WI38 (cell line): ENCODE data around the gene SLC52A3.

Experiments used
- H3K4me3 ChIP-seq: 2 replicates; pipeline ENCODE4 v1.5.1; 2011; ENCODE audit warnings: low read depth, mild to moderate bottlenecking, control low read depth, low read length
- TF ChIP-seq, protein P1 (sequence below): IDR thresholded peaks from 2 replicates; pipeline ENCODE4 v1.5.1; 2012; ENCODE audit warnings: low read depth, mild to moderate bottlenecking, control low read depth, low read length

Gene SLC52A3

DNA sequence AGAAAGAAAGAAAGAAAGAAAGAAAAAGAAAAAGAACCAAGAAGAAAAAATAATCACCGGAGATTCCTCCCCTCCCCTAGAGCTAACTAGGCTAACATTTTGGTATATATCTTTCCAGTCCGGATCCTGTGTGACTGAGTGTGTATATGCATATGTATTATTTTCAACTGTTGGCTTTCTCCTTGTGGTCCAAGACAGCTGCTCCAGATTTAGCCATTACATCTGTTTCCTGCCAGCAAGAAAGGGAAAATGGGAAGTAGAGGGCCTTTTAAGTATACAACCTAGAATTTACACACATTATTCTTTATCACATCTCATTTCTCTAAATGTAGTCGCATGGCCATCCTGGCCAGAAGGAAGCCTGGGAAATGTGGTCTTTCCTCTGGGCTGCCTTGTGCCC, 15.2 kb downstream of the SLC52A3 start:
- TF ChIP-seq, protein P1, sequence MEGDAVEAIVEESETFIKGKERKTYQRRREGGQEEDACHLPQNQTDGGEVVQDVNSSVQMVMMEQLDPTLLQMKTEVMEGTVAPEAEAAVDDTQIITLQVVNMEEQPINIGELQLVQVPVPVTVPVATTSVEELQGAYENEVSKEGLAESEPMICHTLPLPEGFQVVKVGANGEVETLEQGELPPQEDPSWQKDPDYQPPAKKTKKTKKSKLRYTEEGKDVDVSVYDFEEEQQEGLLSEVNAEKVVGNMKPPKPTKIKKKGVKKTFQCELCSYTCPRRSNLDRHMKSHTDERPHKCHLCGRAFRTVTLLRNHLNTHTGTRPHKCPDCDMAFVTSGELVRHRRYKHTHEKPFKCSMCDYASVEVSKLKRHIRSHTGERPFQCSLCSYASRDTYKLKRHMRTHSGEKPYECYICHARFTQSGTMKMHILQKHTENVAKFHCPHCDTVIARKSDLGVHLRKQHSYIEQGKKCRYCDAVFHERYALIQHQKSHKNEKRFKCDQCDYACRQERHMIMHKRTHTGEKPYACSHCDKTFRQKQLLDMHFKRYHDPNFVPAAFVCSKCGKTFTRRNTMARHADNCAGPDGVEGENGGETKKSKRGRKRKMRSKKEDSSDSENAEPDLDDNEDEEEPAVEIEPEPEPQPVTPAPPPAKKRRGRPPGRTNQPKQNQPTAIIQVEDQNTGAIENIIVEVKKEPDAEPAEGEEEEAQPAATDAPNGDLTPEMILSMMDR: no peak

DNA sequence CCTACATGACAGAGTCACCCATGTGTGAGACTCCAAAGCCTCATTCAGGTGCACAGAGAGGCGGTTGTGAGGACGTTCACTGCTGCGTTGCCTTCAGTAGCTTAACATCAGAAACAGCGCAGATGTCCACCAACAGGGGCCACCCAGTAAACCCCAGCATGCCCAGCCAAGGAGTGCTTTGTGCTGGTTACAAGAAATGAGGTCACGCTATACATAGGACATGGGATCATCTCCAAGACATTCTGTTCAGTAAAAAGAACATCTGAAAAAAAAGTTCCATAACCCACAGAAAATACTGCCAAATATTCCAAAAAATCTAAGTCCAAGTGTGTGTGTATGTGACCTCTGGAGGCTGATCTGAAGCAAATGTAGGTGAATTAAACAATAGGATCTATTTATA, 16.0 kb downstream of the SLC52A3 start:
- H3K4me3 ChIP-seq: no peak overlapping the region
- TF ChIP-seq, protein P1: no peak

More for the DNA sequence above, 15.2 kb downstream of the SLC52A3 start:
- no peak overlapping the region for H3K4me3 ChIP-seq

DNA sequence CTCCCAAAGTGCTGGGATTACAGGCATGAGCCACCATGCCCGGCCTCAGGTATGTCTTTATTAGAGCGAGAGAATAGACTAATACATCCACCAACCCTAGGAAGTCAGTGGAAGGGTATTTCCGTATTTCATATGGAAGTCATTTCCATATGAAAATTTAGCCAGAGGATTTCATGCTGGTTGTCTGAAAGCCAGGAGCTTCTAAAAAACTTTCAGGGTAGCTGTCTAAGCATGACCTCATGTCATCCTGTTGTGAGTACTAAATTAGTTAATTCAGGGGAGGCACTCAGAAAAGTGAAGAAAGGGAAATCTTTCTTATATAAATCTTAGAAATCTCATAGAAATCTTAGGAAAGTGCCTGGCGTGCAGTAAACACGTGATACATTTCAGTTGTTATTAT, 16.5 kb downstream of the SLC52A3 start:
- TF ChIP-seq, protein P1: no peak
- H3K4me3 ChIP-seq: no peak overlapping the region

DNA sequence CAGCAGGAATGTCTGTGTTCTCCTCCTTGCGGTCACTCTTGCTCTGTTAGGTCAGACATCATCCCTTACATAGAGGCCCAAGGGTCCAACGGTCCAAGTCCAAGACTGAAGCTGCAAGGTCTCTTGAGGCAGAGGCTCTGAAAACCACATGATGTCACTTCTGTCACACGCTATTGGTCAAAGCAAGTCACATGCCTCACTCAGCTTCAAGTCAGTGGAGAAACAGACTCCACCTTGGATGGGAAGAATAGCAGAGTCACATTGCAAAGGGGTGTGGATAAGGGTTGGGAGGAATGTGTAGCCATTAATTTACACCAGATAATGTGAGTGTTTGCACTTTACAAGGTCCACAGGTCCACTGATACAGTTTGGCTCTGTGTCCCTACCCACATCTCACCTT, 17.5 kb downstream of the SLC52A3 start:
- TF ChIP-seq, protein P1: no peak

DNA sequence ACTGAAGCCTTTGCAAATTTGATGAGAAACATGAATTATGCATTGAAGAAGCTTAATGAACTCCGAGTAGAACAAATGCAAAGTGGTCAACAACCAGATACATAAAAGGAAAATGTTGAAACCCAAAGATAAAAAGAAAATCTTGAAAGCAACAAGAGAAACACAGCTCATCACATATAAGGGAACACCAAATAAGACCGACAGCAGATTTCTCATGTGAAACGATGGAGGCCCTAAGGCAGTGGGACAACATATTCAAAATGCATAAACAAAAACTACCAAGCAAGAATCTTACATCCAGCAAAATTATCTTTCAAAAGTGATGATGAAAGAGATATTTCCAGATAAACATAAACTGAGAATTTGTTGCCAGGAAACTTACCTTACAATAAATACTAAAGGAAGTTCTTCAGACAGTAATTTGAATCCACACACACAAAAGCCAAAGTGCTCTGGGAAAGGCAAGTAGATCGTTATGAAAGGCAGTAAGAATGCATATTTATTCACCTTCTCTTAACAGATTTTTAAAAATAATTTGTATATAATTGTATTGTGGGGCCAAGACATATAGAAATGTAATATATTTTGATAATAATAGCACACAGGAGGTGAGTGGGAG, 22.5 kb downstream of the SLC52A3 start:
- H3K4me3 ChIP-seq: no peak overlapping the region
- TF ChIP-seq, protein P1: no peak

More for the DNA sequence above, 17.5 kb downstream of the SLC52A3 start:
- no peak overlapping the region for H3K4me3 ChIP-seq

DNA sequence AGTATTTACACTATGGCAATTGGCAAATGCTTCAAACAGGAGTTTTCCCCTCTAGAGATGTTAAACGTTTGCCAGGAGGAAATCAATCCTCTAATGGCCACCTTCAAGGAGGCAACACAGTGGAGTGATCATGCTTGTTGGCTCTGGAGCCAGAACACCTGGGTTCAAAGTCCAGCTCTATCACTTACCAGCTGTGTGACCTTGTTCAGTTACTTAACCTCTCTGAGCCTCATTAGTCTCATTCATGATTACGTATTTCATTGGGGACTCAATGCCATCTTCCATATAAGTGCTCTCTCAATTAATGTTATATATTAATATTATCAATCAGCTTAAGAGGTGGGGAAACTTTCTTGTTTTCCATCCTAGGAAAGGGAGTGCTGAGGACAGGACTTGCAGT, 26.1 kb downstream of the SLC52A3 start:
- TF ChIP-seq, protein P1: no peak
- no peak overlapping the region for H3K4me3 ChIP-seq

DNA sequence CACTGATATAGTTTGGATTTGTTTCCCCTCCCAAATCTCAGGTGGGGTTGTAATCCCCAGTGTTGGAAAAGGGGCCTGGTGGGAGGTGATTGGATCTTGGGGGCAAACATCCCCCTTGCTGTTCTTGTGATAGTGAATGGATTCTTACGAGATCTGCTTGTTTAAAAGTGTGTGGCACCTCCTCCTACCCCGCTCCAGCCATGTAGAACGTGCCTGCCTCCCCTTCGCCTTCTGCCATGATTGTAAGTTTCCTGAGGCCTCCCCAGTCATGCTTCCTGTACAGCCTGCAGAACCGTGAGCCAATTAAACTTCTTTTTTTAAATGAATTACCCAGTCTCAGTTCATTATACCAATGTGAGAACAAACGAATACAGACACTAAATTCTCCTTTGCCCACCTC, 26.7 kb downstream of the SLC52A3 start:
- TF ChIP-seq, protein P1: no peak
- H3K4me3 ChIP-seq: no peak overlapping the region
